T-helper 2 cell treated with Interferon-gamma antibody and Interleukin-4, amounts not matched to agents 5 μg/mL and 100 μg/mL, for 36 hours (primary cell): ENCODE data around the gene WNT9A.
"Not testable (repeated sequence)": the region's sequence is repeated elsewhere in the genome, so short reads cannot be mapped to it uniquely, and the experiment has no call there.

ENCODE experiments used
- DNase-seq: peaks from one replicate; pipeline ENCODE4 v3.0.0; 2021; ENCODE audit warnings: low spot score
- H3K27ac Mint-ChIP-seq: one replicate; pipeline ENCODE4 v1.8.0; 2021; ENCODE audit warnings: mild to moderate bottlenecking, mixed read lengths
- H3K27me3 Mint-ChIP-seq: one replicate; pipeline ENCODE4 v1.8.0; 2021; ENCODE audit warnings: low read depth, mixed read lengths
- H3K36me3 Mint-ChIP-seq: one replicate; pipeline ENCODE4 v1.8.0; 2021; ENCODE audit warnings: low read depth, mixed read lengths
- H3K4me1 Mint-ChIP-seq: one replicate; pipeline ENCODE4 v1.8.0; 2021; ENCODE audit warnings: low read depth, mixed read lengths
- H3K4me3 Mint-ChIP-seq: one replicate; pipeline ENCODE4 v1.8.0; 2022; ENCODE audit warnings: mild to moderate bottlenecking, moderate library complexity, mixed read lengths
- H3K9me3 Mint-ChIP-seq: one replicate; pipeline ENCODE4 v1.8.0; 2021; ENCODE audit warnings: mixed read lengths

The WNT9A gene

DNA sequence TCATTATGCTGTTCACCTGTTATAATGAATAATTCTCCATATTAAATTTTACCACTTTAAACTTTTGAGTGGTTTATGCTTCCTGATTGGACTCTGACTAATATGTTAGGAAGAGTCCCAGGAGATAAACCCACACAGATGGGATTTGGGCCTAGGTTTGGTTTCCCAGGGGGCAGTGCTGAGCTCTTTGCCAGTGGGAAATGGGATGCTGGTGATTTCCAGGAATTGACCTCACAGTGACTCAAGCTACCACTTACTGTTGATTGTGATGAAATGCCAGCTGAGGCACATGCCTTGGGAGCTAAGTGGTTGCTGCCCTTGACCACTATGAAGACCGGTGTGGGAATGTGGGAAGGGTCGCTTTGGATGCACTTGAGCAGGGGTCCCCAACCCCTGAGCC lies 19.0 kb upstream of the WNT9A start:
- H3K27ac Mint-ChIP-seq, DNase-seq, H3K27me3 Mint-ChIP-seq, H3K4me3 Mint-ChIP-seq, H3K4me1 Mint-ChIP-seq, H3K9me3 Mint-ChIP-seq, H3K36me3 Mint-ChIP-seq: not testable (repeated sequence)

DNA sequence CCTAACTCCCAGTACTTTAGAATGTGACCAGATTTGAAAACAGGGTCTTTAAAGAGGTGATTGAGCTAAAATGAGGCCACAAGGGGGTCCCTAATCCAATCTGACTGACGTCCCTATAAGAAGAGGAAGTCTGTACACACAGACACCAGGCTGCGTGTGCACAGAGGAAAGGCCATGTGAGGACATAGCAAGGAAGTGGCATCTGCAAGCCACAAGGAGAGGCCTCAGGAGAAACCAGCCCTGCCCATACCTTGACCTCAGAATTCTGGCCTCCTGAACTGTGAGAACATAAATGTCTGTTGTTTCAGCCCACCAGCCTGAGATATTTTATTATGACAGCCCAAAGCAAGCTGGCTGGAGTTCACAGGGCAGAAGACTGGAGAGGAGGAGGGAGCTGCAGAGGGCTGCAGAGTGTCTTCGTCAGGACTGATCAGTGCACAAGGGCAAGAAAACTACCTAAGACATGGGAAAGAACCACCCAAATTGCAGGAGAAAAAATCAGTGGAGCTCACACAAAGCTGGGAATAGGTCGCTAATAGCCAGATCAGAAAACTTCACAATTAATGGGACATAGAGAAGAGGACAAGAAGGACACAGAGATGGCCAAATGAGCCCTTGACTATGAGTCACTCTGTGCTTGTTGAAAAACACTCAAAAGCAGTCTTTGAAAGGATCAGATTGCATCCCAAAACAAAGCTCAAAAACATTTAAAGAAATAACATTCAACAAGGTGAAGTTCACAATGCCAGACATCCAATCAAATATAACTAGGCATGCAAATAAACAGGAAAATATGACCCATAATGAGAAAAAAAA lies 14.1 kb upstream of the WNT9A start:
- Mint-ChIP-seq H3K27ac (no peak overlapping the region), H3K4me3 (no peak overlapping the region), H3K4me1 (peaks cover 3% of the 10 kb centered on the region), H3K27me3 (peaks cover 26% of the 10 kb centered on the region), H3K36me3 (no peaks in the 10 kb centered on the region), H3K9me3 (no peaks in the 10 kb centered on the region)
- DNase-seq, result no peak

DNA sequence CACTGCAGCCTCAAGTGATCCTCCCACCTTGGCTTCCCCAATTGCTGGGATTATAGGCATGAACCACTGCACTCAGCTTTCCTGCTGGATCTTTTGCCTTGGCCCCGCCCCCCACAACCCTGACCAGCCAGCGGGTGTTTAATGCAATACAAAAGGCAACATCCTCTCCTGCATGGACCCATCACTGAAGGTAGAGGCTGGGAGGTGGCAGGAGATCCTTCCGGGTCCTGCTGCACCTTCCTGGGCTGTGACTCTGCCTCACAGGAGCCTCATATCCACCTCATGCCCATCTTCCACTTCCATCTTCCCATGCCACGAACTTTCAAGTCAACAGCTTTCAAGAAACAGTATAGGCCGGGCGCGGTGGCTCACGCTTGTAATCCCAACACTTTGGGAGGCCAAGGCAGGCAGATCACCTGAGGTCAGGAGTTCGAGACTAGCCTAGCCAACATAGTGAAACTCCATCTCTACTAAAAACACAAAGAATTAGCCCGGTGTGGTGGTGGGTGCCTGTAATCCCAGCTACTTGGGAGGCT lies 11.7 kb upstream of the WNT9A start:
- no peak overlapping the region for H3K4me3 Mint-ChIP-seq
- H3K9me3 Mint-ChIP-seq, result peaks cover 3% of the 10 kb centered on the region
- DNase-seq, result no peak
- no peaks in the 10 kb centered on the region for H3K36me3 Mint-ChIP-seq
- H3K27ac Mint-ChIP-seq, result no peak overlapping the region
- H3K27me3 Mint-ChIP-seq, result peaks cover 45% of the 10 kb centered on the region
- H3K4me1 Mint-ChIP-seq, result peaks cover 3% of the 10 kb centered on the region

DNA sequence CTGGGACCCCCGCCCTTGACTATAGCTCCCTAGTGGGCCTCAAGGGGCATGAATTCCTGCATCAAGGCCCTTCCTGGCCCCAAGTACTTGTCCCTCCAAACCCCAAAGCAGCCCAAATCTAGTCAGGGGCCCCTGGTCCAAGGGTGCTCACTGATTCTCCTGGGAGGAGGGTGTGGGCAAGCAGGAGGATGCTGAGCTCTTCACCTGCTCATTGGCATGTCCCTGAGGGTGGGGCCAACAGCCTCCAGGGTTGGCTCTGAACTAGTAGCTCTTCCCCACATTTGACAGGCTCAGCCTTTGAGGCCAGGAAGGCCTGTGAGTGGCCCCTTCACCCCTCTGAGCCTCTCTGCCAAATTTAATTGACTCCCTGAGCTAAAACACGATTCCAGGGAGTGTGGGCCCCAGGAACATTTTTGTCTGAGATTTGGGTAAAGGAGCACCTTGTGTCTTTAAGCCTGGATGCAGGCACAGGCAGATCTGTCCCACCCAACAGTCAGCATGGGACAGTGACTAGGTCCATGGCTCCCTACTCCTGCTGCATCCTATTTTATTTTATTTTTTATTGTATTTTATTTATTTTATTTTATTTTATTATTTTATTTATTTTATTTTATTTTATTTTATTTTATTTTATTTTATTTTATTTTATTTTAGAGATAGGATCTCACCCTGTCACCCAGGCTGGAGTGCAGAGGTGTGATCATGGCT lies 11.0 kb upstream of the WNT9A start:
- H3K36me3 Mint-ChIP-seq, result no peaks in the 10 kb centered on the region
- H3K4me1 Mint-ChIP-seq, result peaks cover 3% of the 10 kb centered on the region
- peaks cover 3% of the 10 kb centered on the region for H3K9me3 Mint-ChIP-seq

DNA sequence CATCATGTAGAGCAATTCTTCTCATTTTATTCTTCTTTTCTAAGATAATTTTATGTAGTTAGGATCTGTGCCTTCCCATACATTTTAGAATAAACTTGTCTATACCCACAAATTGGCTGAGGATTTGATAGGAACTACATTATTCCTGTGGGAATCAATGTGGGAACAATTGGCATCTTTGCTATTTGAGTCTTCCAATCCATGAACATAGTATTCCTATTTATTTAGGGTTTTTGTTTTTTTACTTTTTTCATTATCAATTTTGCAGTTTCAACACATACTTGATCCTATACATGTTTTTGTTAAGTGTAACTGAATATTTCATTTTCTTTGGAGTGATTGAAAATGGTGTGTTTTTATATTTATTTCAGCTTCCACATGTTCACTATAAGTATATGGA lies 8.1 kb upstream of the WNT9A start:
- H3K4me3 Mint-ChIP-seq, result no peak overlapping the region
- H3K9me3 Mint-ChIP-seq, result peaks cover 3% of the 10 kb centered on the region
- H3K27ac Mint-ChIP-seq, result no peak overlapping the region
- H3K36me3 Mint-ChIP-seq, result no peaks in the 10 kb centered on the region
- H3K27me3 Mint-ChIP-seq, result peaks cover 43% of the 10 kb centered on the region
- DNase-seq, result no peak
- H3K4me1 Mint-ChIP-seq, result no peaks in the 10 kb centered on the region

More for the DNA sequence above, 11.0 kb upstream of the WNT9A start:
- H3K27me3 Mint-ChIP-seq, result peaks cover 50% of the 10 kb centered on the region
- no peak for DNase-seq
- H3K27ac Mint-ChIP-seq, result no peak overlapping the region
- no peak overlapping the region for H3K4me3 Mint-ChIP-seq

DNA sequence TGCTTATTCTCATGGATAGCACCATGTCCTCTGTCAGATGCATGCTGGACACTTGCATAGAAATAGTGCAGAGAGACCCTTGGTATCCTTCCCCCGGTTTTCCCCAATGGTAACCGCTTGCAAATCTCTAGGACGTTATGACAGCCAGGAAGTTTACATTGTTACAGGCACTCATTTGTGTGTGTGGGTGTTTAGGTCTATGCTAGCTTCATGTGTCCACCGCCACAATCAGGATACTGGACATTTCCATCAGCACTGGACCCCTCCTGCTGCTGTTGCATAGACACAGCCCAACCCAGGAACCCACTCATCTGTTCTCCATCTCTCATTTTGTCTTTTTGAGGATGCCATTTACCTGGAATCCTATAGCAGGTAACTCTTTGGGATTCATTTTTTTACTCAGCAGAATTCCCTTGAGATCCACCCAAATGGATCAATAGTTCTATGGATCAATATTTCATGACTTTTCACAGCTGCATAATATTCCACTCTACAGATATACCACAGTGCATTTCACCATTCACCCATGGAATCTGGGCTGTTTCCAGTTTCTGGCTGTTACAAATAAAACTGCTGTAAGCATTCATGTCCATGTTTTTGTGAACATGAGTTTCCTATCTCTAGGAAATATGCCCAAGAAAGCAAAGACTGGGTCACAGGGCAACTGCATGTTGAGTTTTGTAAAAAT lies 6.6 kb upstream of the WNT9A start:
- peaks cover 47% of the 10 kb centered on the region for H3K27me3 Mint-ChIP-seq
- no peak overlapping the region for H3K27ac Mint-ChIP-seq
- no peaks in the 10 kb centered on the region for H3K36me3 Mint-ChIP-seq
- peaks cover 3% of the 10 kb centered on the region for H3K9me3 Mint-ChIP-seq
- H3K4me3 Mint-ChIP-seq, result no peak overlapping the region
- no peaks in the 10 kb centered on the region for H3K4me1 Mint-ChIP-seq
- no peak for DNase-seq

DNA sequence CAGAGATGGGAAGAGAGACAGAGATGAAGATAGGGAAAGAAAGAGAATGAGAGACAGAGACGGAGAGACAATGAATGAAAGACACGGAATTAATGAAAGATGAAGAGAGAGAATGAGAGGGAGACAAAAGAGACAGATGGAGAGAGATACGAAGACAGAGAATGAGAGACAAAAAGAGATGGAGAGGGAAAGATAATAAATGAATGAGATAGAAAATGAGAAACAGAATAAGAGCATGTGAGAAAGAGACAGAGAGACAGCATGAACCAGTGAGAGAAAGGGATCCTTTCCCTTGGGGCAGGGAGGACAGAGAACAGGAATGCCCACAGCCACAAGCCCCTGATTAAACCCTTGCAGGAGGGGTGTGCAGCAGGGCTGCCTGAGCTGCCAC lies 5.3 kb upstream of the WNT9A start:
- no peaks in the 10 kb centered on the region for H3K4me1 Mint-ChIP-seq
- peaks cover 3% of the 10 kb centered on the region for H3K9me3 Mint-ChIP-seq
- H3K27ac Mint-ChIP-seq, result no peak overlapping the region
- H3K27me3 Mint-ChIP-seq, result peaks cover 54% of the 10 kb centered on the region
- no peaks in the 10 kb centered on the region for H3K36me3 Mint-ChIP-seq
- DNase-seq, result no peak
- H3K4me3 Mint-ChIP-seq, result no peak overlapping the region

DNA sequence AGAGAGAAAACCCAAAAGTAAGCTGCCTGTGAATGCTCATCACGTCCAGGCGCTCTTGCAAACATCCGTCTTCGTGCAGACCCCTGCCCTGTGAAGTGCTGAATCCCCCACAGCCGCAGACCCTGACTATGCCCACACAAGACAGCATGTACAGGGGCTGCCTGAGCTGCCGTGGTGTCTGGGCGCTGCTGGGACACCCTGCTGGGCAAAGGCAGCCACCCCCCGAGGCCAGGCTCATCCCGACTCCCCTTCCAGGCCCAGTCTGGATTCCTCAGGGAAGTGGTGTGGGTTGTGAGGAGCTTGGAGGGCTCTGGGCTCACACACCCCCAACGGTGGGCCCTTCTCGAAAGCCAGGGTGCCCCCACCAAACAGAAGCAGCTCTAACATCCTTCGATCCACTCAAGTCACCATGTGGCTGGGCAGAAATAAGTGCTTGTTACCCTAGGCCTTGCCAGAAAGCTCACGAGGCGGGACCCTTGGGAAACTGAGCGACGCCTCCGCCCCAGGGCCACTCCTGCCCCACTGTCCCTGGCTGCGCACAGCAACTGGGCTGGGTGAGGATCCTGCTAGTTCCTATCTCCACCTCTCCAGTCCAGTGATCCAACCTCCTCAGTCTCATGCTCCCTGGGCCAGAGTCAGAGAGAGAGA lies 4.8 kb upstream of the WNT9A start:
- H3K4me1 Mint-ChIP-seq, result no peaks in the 10 kb centered on the region
- H3K9me3 Mint-ChIP-seq, result peaks cover 3% of the 10 kb centered on the region
- H3K36me3 Mint-ChIP-seq, result no peaks in the 10 kb centered on the region
- DNase-seq, result no peak
- peaks cover 50% of the 10 kb centered on the region for H3K27me3 Mint-ChIP-seq
- H3K4me3 Mint-ChIP-seq, result no peak overlapping the region
- H3K27ac Mint-ChIP-seq, result no peak overlapping the region

DNA sequence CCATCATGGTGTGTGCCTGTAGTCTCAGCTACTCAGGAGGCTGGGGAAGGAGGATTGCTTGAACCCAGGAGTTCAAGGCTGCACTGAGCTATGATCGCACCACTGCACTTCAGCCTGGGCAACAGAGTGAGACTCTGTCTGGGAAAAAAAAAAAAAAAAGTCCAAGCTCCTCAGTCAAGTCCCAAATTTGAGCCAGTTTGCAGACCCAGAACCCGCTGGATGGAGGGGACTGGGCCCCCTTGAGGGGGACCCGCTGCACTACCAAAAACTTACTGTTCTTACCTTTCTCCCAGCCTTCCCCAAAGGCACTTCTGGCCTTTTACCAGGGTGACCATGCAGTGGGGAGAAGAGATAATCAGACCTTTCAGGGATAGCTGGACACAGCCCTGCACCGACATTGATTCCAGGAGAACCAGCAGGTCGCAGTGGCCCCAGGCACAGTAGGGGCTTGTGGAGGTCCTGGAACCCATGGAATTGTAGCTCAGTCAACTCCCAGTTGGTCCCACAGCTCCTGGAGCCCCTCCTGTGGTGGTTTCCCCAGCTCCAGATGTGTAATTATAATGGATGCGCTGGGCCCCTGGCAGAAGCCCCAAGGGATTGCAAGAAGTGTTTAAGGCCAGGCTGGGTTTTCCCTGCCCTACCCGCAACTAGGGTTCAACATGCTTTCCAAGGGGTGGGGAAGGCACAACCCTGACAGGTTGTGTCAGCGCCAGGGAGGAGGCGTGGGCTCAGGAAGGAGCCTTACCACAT lies 4.1 kb upstream of the WNT9A start:
- Mint-ChIP-seq H3K9me3 (peaks cover 3% of the 10 kb centered on the region), H3K4me3 (no peak overlapping the region), H3K36me3 (no peaks in the 10 kb centered on the region), H3K27me3 (peaks cover 50% of the 10 kb centered on the region), H3K4me1 (peaks cover 1% of the 10 kb centered on the region), H3K27ac (no peak overlapping the region)
- no peak for DNase-seq

DNA sequence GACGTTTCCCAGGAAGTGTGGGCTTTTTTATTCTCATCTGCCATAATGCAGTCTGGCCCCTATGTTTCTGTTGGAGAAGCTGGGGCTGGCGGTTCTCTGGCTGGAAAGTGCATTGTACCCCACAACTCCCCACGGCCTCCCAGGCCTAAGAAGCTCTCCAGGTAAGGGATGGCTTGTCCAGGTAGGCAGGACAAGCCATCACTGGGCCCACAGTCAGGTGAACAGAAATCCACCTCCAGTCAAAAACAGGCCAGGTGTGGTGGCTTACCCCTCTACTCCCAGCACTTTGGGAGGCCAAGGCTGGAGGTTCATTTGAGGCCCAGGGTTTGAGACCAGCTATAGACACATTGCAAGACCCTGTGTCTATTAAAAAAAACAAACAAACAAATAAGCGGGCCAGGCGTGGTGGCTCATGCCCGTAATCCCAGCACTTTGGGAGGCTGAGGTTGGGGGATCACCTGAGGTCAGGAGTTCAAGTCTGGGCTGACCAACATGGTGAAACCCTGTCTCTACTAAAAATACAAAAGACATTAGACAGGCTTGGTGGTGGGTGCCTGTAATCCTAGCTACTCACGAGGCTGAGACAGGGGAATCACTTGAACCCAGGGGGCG lies 3.1 kb upstream of the WNT9A start:
- no peak overlapping the region for H3K27ac Mint-ChIP-seq
- H3K36me3 Mint-ChIP-seq, result no peaks in the 10 kb centered on the region
- H3K9me3 Mint-ChIP-seq, result peaks cover 3% of the 10 kb centered on the region
- H3K4me1 Mint-ChIP-seq, result peaks cover 5% of the 10 kb centered on the region
- no peak for DNase-seq
- H3K4me3 Mint-ChIP-seq, result no peak overlapping the region
- peaks cover 50% of the 10 kb centered on the region for H3K27me3 Mint-ChIP-seq

DNA sequence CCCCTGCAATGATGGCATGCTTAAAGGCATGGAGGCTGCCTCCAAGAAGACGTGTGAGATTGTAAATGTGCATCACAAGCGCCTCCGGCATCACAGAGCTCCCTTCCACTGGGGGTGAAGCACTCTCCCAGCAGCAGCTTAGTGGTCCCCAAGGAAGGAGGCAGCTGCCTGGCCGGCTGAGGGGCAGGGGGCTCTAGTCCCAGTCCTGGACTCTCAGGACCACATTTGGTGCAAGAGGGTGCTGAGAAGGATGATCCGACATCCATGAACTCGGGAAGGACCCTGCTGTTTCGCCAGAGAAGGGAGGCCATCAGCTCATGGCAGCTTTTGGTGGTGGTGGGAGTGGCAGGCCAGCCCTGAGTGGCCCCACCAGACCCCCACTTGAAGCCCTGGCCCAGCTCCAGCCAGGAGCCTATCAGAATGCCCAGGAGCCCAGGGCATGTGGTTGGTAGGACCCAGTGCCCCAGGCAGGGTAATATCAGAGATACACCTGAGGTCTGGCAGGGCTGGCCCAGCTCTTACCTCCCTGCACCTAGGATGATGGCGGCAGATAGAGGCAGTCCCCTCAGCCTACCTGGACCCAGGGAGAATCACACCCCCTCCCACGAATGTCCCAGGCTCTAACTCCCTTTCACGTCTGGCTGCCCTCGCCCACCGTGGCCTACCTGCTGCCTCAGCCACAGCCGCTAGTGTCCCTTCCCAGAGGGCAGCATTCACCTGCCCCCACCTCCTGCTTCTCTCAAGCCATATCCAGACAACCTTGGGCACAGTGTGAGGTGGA lies 2.4 kb upstream of the WNT9A start:
- Mint-ChIP-seq H3K9me3 (peaks cover under 1% of the 10 kb centered on the region), H3K4me3 (no peak overlapping the region), H3K36me3 (no peaks in the 10 kb centered on the region), H3K4me1 (peaks cover 5% of the 10 kb centered on the region), H3K27ac (no peak overlapping the region), H3K27me3 (peaks cover 44% of the 10 kb centered on the region)
- DNase-seq, result no peak

DNA sequence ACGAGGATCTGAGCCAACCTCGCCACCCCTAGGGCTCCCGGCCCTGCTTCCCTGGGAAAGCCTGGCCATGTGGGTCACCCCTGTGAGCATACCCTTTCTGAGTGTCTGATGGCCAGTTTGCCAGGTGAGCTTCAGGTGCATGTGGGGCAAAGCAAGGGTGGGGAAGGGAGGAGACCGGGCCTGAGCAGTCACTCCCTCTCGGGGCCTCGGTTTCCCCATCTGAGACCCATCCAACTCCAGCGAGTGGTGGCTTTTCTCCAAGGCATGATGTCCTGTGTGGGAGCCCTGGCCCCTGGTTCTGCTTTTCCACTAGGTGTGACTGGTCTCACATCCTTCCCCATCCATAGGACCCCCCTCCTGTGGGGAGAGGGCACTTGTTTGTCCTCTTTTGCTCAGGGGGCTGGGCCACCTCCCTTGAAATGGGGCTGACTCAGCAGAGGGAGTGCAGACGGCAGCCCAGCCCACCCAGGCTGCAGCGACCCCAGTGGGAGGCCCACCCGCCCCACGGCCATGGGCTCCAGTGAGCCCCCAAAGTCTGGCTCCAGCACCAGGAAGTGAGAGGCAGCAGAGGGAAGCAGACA lies 1.7 kb upstream of the WNT9A start:
- H3K4me3 Mint-ChIP-seq, result no peak overlapping the region
- H3K4me1 Mint-ChIP-seq, result peaks cover 5% of the 10 kb centered on the region
- H3K9me3 Mint-ChIP-seq, result no peaks in the 10 kb centered on the region
- no peak overlapping the region for H3K27ac Mint-ChIP-seq
- no peaks in the 10 kb centered on the region for H3K36me3 Mint-ChIP-seq
- H3K27me3 Mint-ChIP-seq, result peaks cover 39% of the 10 kb centered on the region
- no peak for DNase-seq
